Osteocyte (in vitro differentiated cells): Measurements from ENCODE around the gene CAMK1. TPM values are rescaled to one million over a fixed set of nuclear protein-coding genes. Genes with fewer than 3 reads are reported as not detected.

ENCODE experiments used
- DNase-seq: peaks from one replicate; pipeline ENCODE4 v3.0.0; 2021; ENCODE audit warnings: mixed read lengths; ENCODE audit not compliant: unreplicated experiment; ENCODE audit errors: extremely low spot score
- H3K27ac Mint-ChIP-seq: one replicate; pipeline ENCODE4 v1.8.0; 2021; ENCODE audit warnings: mild to moderate bottlenecking, mixed read lengths; ENCODE audit not compliant: unreplicated experiment
- H3K27me3 Mint-ChIP-seq: one replicate; pipeline ENCODE4 v1.8.0; 2021; ENCODE audit warnings: mixed read lengths; ENCODE audit not compliant: unreplicated experiment
- H3K36me3 Mint-ChIP-seq: one replicate; pipeline ENCODE4 v1.8.0; 2021; ENCODE audit warnings: mixed read lengths; ENCODE audit not compliant: unreplicated experiment
- H3K4me1 Mint-ChIP-seq: one replicate; pipeline ENCODE4 v1.8.0; 2021; ENCODE audit warnings: mixed read lengths; ENCODE audit not compliant: unreplicated experiment
- H3K4me3 Mint-ChIP-seq: one replicate; pipeline ENCODE4 v1.8.0; 2021; ENCODE audit warnings: mild to moderate bottlenecking, moderate library complexity, mixed read lengths; ENCODE audit not compliant: unreplicated experiment
- H3K9me3 Mint-ChIP-seq: one replicate; pipeline ENCODE4 v1.8.0; 2021; ENCODE audit warnings: mixed read lengths; ENCODE audit not compliant: unreplicated experiment
- total RNA-seq: library from RNA; stranded (reverse); gene quantifications from 2 replicates; pipeline ENCODE4 v1.2.1, GENCODE V29; 2021
- TF ChIP-seq, protein P1 (sequence below): fragments of 200-600 bp; sonication (generic); IDR thresholded peaks from 2 replicates; pipeline ENCODE4 v1.5.0; 2021; ENCODE audit warnings: antibody characterized with exemption, mild to moderate bottlenecking, moderate library complexity

Gene CAMK1
- total RNA-seq, 1 donor from 2014 or later: 10.7 TPM

GRCh38 chr3:9757427-9757826, 12.3 kb downstream of the CAMK1 start:
- Mint-ChIP-seq H3K27me3 (no peaks in the 10 kb centered on the region), H3K4me1 (peaks cover 9% of the 10 kb centered on the region), H3K36me3 (peaks cover 23% of the 10 kb centered on the region), H3K9me3 (no peaks in the 10 kb centered on the region), H3K4me3 (no peak overlapping the region), H3K27ac (no peak overlapping the region)
- DNase-seq: no peak
- TF ChIP-seq, protein P1, sequence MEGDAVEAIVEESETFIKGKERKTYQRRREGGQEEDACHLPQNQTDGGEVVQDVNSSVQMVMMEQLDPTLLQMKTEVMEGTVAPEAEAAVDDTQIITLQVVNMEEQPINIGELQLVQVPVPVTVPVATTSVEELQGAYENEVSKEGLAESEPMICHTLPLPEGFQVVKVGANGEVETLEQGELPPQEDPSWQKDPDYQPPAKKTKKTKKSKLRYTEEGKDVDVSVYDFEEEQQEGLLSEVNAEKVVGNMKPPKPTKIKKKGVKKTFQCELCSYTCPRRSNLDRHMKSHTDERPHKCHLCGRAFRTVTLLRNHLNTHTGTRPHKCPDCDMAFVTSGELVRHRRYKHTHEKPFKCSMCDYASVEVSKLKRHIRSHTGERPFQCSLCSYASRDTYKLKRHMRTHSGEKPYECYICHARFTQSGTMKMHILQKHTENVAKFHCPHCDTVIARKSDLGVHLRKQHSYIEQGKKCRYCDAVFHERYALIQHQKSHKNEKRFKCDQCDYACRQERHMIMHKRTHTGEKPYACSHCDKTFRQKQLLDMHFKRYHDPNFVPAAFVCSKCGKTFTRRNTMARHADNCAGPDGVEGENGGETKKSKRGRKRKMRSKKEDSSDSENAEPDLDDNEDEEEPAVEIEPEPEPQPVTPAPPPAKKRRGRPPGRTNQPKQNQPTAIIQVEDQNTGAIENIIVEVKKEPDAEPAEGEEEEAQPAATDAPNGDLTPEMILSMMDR: no peak

GRCh38 chr3:9754678-9755077, 15.1 kb downstream of the CAMK1 start:
- Mint-ChIP-seq H3K36me3 (peaks cover 20% of the 10 kb centered on the region), H3K27me3 (no peaks in the 10 kb centered on the region), H3K4me3 (no peak overlapping the region), H3K27ac (peak overlapping the region; percentile 61), H3K9me3 (no peaks in the 10 kb centered on the region), H3K4me1 (peaks cover 28% of the 10 kb centered on the region)
- TF ChIP-seq, protein P1: no peak
- no peak for DNase-seq

DNA sequence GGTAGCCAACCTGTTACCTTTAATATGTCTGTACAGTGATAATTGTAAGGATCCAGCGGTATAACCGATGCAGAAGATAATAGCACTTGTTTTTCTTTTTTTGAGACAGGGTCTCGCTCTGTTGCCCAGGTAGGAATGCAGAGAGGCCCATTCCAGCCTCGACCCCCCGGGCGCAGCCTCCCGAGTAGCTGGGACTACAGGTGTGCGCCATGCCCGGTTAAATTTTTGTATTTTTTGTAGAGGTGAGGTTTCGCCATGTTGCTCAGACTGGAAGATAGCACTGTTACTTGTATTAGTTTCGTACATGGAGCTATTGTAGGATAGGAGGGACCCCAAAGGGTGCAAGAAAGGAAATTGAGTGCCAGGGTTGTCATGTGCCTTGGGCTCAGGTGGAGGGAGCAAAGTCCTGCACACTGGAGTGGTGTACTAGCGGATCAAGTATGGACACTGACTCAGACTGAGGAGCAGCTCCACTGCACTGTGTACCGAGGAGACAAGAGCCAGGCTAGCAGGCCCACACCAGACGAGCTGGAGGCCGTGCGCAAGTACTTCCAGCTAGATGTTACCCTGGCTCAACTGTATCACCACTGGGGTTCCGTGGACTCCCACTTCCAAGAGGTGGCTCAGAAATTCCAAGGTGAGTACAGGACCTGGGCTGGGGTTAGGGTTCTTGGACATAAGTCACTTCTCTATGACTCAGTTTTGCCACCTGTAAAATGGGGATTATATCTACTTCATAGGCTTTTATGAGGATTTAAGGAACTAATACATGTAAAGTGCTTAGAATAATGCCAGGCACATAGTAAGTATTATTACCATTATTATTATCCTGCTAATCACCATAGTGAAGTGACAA, 19.0 kb downstream of the CAMK1 start:
- Mint-ChIP-seq H3K27ac (peak overlapping the region; percentile 97), H3K9me3 (no peaks in the 10 kb centered on the region), H3K4me3 (peak overlapping the region; percentile 95), H3K36me3 (peaks cover 29% of the 10 kb centered on the region), H3K4me1 (peaks cover 41% of the 10 kb centered on the region), H3K27me3 (no peaks in the 10 kb centered on the region)
- TF ChIP-seq, protein P1: no peak
- DNase-seq: no peak

GRCh38 chr3:9749645-9750555, 19.8 kb downstream of the CAMK1 start, which contains the start of gene OGG1:
OGG1 (plus strand) TSS chr3:9749952; CDS start chr3:9750287, 335 bp downstream.
- Mint-ChIP-seq H3K27ac (peak within 1 kb of the TSS; percentile 97), H3K4me3 (peak within 1 kb of the TSS; percentile 95), H3K27me3 (no peaks in the 10 kb centered on the region), H3K36me3 (peaks cover 32% of the 10 kb centered on the region), H3K9me3 (no peaks in the 10 kb centered on the region), H3K4me1 (peaks cover 39% of the 10 kb centered on the region)
- TF ChIP-seq, protein P1: no peak
- DNase-seq: peak; percentile 99

- Mint-ChIP-seq H3K27me3 (no peaks in the 10 kb centered on the region), H3K27ac (peak overlapping the region; percentile 97), H3K4me1 (peaks cover 34% of the 10 kb centered on the region), H3K4me3 (peak overlapping the region; percentile 95), H3K9me3 (no peaks in the 10 kb centered on the region), H3K36me3 (peaks cover 36% of the 10 kb centered on the region)
- DNase-seq: no peak
- TF ChIP-seq, protein P1: no peak
These were observed 20.5 kb downstream of the CAMK1 start for GRCh38 chr3:9749296-9749644.
